ENCODE data around the gene ZNF385D.

DNA sequence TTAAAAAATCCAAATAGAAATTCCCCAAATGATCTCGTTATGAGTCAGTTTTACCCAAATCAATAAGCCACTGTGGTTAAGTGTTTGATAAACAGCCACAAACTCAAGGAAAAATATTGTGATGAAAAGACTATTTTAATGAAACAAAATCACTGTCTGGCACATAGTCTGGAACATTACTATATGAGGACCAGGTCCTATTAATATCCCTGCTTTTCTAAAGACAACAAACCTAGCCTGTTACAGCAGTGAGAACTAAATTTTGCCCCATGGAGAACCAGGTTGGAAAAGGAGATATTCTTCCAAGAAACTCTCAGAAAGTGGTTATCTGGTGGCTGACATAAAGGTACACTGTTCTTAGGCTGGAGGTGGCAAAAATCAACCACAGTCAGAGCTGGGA is 27.7 kb upstream of the ZNF385D start:
- TF ChIP-seq, protein P1, sequence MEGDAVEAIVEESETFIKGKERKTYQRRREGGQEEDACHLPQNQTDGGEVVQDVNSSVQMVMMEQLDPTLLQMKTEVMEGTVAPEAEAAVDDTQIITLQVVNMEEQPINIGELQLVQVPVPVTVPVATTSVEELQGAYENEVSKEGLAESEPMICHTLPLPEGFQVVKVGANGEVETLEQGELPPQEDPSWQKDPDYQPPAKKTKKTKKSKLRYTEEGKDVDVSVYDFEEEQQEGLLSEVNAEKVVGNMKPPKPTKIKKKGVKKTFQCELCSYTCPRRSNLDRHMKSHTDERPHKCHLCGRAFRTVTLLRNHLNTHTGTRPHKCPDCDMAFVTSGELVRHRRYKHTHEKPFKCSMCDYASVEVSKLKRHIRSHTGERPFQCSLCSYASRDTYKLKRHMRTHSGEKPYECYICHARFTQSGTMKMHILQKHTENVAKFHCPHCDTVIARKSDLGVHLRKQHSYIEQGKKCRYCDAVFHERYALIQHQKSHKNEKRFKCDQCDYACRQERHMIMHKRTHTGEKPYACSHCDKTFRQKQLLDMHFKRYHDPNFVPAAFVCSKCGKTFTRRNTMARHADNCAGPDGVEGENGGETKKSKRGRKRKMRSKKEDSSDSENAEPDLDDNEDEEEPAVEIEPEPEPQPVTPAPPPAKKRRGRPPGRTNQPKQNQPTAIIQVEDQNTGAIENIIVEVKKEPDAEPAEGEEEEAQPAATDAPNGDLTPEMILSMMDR (conservative IDR thresholded peaks at IDR 0.05; ENCODE audit: low read depth in 2 of 2): no peak
- TF ChIP-seq EZH2phosphoT487 (IDR thresholded peaks at IDR 0.05; ENCODE audit: unreplicated experiment) (no peak), EZH2 (IDR thresholded peaks at IDR 0.05; ENCODE audit: low read depth, unreplicated experiment) (no peak), POLR2AphosphoS5 (IDR thresholded peaks at IDR 0.05; ENCODE audit: low read depth) (no peak), CREB1 (CRISPR knock-in tag; IDR thresholded peaks at IDR 0.05; ENCODE audit: low read depth) (no peak), JUNB (IDR thresholded peaks at IDR 0.05; ENCODE audit: unreplicated experiment) (no peak), ZNF114 (CRISPR knock-in tag; IDR thresholded peaks at IDR 0.05) (no peak), STAT1 (IDR thresholded peaks at IDR 0.05; ENCODE audit: unreplicated experiment) (no peak)
- TF ChIP-seq, protein P2, sequence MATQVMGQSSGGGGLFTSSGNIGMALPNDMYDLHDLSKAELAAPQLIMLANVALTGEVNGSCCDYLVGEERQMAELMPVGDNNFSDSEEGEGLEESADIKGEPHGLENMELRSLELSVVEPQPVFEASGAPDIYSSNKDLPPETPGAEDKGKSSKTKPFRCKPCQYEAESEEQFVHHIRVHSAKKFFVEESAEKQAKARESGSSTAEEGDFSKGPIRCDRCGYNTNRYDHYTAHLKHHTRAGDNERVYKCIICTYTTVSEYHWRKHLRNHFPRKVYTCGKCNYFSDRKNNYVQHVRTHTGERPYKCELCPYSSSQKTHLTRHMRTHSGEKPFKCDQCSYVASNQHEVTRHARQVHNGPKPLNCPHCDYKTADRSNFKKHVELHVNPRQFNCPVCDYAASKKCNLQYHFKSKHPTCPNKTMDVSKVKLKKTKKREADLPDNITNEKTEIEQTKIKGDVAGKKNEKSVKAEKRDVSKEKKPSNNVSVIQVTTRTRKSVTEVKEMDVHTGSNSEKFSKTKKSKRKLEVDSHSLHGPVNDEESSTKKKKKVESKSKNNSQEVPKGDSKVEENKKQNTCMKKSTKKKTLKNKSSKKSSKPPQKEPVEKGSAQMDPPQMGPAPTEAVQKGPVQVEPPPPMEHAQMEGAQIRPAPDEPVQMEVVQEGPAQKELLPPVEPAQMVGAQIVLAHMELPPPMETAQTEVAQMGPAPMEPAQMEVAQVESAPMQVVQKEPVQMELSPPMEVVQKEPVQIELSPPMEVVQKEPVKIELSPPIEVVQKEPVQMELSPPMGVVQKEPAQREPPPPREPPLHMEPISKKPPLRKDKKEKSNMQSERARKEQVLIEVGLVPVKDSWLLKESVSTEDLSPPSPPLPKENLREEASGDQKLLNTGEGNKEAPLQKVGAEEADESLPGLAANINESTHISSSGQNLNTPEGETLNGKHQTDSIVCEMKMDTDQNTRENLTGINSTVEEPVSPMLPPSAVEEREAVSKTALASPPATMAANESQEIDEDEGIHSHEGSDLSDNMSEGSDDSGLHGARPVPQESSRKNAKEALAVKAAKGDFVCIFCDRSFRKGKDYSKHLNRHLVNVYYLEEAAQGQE (IDR thresholded peaks at IDR 0.05; ENCODE audit: unreplicated experiment): no peak
- TF ChIP-seq, protein P3, sequence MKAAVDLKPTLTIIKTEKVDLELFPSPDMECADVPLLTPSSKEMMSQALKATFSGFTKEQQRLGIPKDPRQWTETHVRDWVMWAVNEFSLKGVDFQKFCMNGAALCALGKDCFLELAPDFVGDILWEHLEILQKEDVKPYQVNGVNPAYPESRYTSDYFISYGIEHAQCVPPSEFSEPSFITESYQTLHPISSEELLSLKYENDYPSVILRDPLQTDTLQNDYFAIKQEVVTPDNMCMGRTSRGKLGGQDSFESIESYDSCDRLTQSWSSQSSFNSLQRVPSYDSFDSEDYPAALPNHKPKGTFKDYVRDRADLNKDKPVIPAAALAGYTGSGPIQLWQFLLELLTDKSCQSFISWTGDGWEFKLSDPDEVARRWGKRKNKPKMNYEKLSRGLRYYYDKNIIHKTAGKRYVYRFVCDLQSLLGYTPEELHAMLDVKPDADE (IDR thresholded peaks at IDR 0.05): no peak
- TF ChIP-seq, protein P4, sequence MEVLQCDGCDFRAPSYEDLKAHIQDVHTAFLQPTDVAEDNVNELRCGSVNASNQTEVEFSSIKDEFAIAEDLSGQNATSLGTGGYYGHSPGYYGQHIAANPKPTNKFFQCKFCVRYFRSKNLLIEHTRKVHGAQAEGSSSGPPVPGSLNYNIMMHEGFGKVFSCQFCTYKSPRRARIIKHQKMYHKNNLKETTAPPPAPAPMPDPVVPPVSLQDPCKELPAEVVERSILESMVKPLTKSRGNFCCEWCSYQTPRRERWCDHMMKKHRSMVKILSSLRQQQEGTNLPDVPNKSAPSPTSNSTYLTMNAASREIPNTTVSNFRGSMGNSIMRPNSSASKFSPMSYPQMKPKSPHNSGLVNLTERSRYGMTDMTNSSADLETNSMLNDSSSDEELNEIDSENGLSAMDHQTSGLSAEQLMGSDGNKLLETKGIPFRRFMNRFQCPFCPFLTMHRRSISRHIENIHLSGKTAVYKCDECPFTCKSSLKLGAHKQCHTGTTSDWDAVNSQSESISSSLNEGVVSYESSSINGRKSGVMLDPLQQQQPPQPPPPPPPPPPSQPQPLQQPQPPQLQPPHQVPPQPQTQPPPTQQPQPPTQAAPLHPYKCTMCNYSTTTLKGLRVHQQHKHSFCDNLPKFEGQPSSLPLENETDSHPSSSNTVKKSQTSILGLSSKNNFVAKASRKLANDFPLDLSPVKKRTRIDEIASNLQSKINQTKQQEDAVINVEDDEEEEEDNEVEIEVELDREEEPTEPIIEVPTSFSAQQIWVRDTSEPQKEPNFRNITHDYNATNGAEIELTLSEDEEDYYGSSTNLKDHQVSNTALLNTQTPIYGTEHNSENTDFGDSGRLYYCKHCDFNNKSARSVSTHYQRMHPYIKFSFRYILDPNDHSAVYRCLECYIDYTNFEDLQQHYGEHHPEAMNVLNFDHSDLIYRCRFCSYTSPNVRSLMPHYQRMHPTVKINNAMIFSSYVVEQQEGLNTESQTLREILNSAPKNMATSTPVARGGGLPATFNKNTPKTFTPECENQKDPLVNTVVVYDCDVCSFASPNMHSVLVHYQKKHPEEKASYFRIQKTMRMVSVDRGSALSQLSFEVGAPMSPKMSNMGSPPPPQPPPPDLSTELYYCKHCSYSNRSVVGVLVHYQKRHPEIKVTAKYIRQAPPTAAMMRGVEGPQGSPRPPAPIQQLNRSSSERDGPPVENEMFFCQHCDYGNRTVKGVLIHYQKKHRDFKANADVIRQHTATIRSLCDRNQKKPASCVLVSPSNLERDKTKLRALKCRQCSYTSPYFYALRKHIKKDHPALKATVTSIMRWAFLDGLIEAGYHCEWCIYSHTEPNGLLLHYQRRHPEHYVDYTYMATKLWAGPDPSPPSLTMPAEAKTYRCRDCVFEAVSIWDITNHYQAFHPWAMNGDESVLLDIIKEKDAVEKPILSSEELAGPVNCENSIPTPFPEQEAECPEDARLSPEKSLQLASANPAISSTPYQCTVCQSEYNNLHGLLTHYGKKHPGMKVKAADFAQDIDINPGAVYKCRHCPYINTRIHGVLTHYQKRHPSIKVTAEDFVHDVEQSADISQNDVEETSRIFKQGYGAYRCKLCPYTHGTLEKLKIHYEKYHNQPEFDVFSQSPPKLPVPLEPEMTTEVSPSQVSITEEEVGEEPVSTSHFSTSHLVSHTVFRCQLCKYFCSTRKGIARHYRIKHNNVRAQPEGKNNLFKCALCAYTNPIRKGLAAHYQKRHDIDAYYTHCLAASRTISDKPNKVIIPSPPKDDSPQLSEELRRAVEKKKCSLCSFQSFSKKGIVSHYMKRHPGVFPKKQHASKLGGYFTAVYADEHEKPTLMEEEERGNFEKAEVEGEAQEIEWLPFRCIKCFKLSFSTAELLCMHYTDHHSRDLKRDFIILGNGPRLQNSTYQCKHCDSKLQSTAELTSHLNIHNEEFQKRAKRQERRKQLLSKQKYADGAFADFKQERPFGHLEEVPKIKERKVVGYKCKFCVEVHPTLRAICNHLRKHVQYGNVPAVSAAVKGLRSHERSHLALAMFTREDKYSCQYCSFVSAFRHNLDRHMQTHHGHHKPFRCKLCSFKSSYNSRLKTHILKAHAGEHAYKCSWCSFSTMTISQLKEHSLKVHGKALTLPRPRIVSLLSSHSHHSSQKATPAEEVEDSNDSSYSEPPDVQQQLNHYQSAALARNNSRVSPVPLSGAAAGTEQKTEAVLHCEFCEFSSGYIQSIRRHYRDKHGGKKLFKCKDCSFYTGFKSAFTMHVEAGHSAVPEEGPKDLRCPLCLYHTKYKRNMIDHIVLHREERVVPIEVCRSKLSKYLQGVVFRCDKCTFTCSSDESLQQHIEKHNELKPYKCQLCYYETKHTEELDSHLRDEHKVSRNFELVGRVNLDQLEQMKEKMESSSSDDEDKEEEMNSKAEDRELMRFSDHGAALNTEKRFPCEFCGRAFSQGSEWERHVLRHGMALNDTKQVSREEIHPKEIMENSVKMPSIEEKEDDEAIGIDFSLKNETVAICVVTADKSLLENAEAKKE (CRISPR knock-in tag; IDR thresholded peaks at IDR 0.05): no peak

All from GM23338 (cell line).